Pancreas (tissue), 10 donors: ENCODE data around the gene SLC16A2. TPM values are rescaled to one million over a fixed set of nuclear protein-coding genes. Genes with fewer than 3 reads are reported as not detected.
"Not testable (repeated sequence)": the region's sequence is repeated elsewhere in the genome, so short reads cannot be mapped to it uniquely, and the experiment has no call there.

ENCODE experiments used
- ATAC-seq, 4 donors: fragments of 200-7000 bp; cut with Tn5 transposase; one replicate each; pipeline versions ENCODE4 v1.8.0 to v1.9.1; 2020; ENCODE audit warnings: mild to moderate bottlenecking in 4 of 4, moderate library complexity in 4 of 4
- DNase-seq, 6 donors: peaks; one replicate each; pipeline ENCODE4 v3.0.0-alpha.2; 2020
- FAIRE-seq: peaks from 2 replicates; lab custom pipeline; 2012; peaks lifted over from hg19 to GRCh38; lab: Jason Lieb, UNC
- H3K27ac ChIP-seq, 4 donors: fragments of 200-600 bp; sonication (generic); 1 replicate in 3 of 4; 2 replicates in 1 of 4; pipeline versions ENCODE4 v1.5.0 to v1.8.0; 2020
- H3K27me3 ChIP-seq, 4 donors: fragments of 200-600 bp; one replicate each; pipeline ENCODE4 v1.8.0; 2021
- H3K36me3 ChIP-seq, 3 donors: fragments of 200-600 bp; sonication (generic) in 1 of 3; one replicate each; pipeline versions ENCODE4 v1.5.0 to v1.8.0; 2020 to 2021
- H3K4me1 ChIP-seq, 3 donors: fragments of 200-600 bp; one replicate each; pipeline ENCODE4 v1.8.0; 2021
- H3K4me3 ChIP-seq, 4 donors: fragments of 200-600 bp; sonication (generic) in 2 of 4; one replicate each; pipeline versions ENCODE4 v1.5.0 to v1.8.0; 2020 to 2021
- H3K9me3 ChIP-seq, 4 donors: fragments of 200-600 bp; one replicate each; pipeline ENCODE4 v1.8.0; 2021
- CTCF ChIP-seq, 4 donors: fragments of 200-600 bp; sonication (generic) in 3 of 4; IDR thresholded peaks; one replicate each; pipeline versions ENCODE4 v1.5.0 to v1.8.0; 2021; ENCODE audit warnings: antibody characterized with exemption in 4 of 4
- WGBS, 2 donors: extraction: QIAGEN DNeasy Blood & Tissue Kit; methylation state at CpG; one replicate each; pipeline ENCODE4 v1.1.7; 2013; 5-methylcytosine and 5-hydroxymethylcytosine counted together
- intact Hi-C, 3 donors: fragments of 100-400 bp; cut with DNase I; formaldehyde crosslinking; loops; one replicate each; pipeline versions ENCODE4 v1.11.1 to v1.14.2; 2022
- polyA plus RNA-seq, 2 donors: library from polyadenylated mRNA; stranded (reverse); fragments of 200-250 nt; gene quantifications; one replicate each; pipeline ENCODE4 v1.2.3, GENCODE V29; 2013
- total RNA-seq, 6 donors: library from RNA; stranded (reverse); fragmentation: NEBNext Ultra II Directional in 4 of 6; extraction: Animal tissue kit (Norgen Biotek cat#: 25700) in 4 of 6; gene quantifications; one replicate each; pipeline versions ENCODE4 v1.2.1 to v1.2.4, GENCODE V29; 2021 to 2023
- donor health status: healthy with polysubstance abuse.
- donor health status: DM: no; HTN: no; CAD: no; lungs with moderate emphysema.
- donor health status: DM: no; HTN: no; CAD: no.
- donor health status: control.
- donor health status: control.
- donor health status: Bipolar disorder and iron deficiency.
- donor health status: DM: yes; HTN: yes; CAD: no.
- donor health status: DM: no; HTN: no; CAD: no.
- donor health status: DM: no; HTN: no; CAD: no.
- donor health status: DM: yes; HTN: yes; CAD: no.

Gene SLC16A2
- total and polyA plus RNA-seq, 8 donors: 2.2 to 8.4 (median 3.8) TPM

DNA sequence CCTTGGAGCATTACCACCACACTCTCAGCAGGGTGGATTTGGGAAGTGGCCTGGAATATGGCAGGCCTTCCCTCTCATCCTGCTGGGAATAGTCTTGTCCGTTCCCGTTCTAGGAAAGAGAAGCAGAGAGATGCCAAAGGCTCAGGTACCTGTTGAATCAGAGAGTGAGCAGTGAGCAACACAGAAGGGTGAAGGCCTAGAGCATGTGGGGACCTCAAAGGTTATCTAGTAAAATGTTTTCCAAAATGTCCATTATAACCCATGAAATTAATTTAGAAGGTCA is 30.8 kb downstream of the SLC16A2 start:
- FAIRE-seq (no peak), DNase-seq (no peak), ATAC-seq (no peak)
- no peak for TF ChIP-seq CTCF (IDR thresholded peaks at IDR 0.05)
- Histone ChIP-seq H3K27ac (no peak overlapping the region), H3K4me1 (no peaks in the 10 kb centered on the region), H3K36me3 (no peaks in the 10 kb centered on the region), H3K4me3 (no peak overlapping the region), H3K27me3 (peaks cover 0 to 3% (median 0%) of the 10 kb centered on the region in 4 donors), H3K9me3 (no peaks in the 10 kb centered on the region)
- WGBS, 2 donors: 76 to 92% methylated on average over 2 of the region's 2 CpGs
- intact Hi-C loops: no loop called here

DNA sequence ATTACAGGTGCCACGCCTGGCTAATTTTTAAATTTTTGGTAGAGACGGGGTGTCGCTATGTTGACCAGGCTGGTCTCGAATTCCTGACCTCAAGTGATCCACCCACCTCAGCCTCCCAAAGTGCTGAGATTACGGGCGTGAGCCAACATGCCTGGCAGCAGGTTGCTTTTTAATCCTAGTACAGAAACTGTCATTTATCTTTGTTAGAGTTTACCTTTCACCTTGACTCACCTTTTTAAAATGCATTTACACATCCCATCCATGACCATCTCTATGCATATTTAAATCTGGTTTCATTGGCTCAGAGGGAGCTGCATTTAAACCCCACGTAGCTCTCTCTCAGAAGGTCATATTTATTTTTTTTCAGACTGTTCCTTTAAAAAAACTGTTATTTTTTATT is 31.9 kb downstream of the SLC16A2 start:
- Histone ChIP-seq H3K4me3 (no peak overlapping the region), H3K36me3 (no peaks in the 10 kb centered on the region), H3K27me3 (peaks cover 0 to 3% (median 2%) of the 10 kb centered on the region in 4 donors), H3K27ac (no peak overlapping the region), H3K9me3 (no peaks in the 10 kb centered on the region), H3K4me1 (no peaks in the 10 kb centered on the region)
- FAIRE-seq: no peak
- intact Hi-C loops: no loop called here
- ATAC-seq: no peak
- no peak for TF ChIP-seq CTCF (IDR thresholded peaks at IDR 0.05)
- no peak for DNase-seq
- 80 to 89% methylated on average over 7 of the region's 7 CpGs for whole genome bisulfite sequencing, 2 donors

DNA sequence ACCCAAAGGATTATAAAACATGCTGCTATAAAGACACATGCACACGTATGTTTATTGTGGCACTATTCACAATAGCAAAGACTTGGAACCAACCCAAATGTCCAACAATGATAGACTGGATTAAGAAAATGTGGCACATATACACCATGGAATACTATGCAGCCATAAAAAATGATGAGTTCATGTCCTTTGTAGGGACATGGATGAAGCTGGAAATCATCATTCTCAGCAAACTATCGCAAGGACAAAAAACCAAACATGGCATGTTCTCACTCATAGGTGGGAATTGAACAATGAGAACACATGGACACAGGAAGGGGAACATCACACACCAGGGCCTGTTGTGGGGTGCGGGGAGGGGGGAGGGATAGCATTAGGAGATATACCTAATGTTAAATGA is 32.9 kb downstream of the SLC16A2 start:
- H3K4me1 ChIP-seq, FAIRE-seq, H3K4me3 ChIP-seq, H3K36me3 ChIP-seq, H3K9me3 ChIP-seq, DNase-seq, H3K27me3 ChIP-seq, ATAC-seq, H3K27ac ChIP-seq, intact Hi-C loops: not testable (repeated sequence)
- 77 to 95% methylated on average over 2 of the region's 3 CpGs for WGBS, 2 donors

GRCh38 chrX:74458736-74459135 is 37.4 kb downstream of the SLC16A2 start:
- Histone ChIP-seq H3K27me3 (peaks cover 0 to 4% (median 0%) of the 10 kb centered on the region in 4 donors), H3K4me1 (no peaks in the 10 kb centered on the region), H3K36me3 (no peaks in the 10 kb centered on the region), H3K4me3 (no peak overlapping the region), H3K9me3 (no peaks in the 10 kb centered on the region), H3K27ac (no peak overlapping the region)
- FAIRE-seq (peak; percentile 82), DNase-seq (no peak), ATAC-seq (peak in 3 of 4 donors; percentile 29 to 43 (median 41))
- WGBS, 2 donors: 6 to 19% methylated on average over 1 of the region's 1 CpG
- intact Hi-C loops: no loop called here
- TF ChIP-seq CTCF (IDR thresholded peaks at IDR 0.05): no peak

DNA sequence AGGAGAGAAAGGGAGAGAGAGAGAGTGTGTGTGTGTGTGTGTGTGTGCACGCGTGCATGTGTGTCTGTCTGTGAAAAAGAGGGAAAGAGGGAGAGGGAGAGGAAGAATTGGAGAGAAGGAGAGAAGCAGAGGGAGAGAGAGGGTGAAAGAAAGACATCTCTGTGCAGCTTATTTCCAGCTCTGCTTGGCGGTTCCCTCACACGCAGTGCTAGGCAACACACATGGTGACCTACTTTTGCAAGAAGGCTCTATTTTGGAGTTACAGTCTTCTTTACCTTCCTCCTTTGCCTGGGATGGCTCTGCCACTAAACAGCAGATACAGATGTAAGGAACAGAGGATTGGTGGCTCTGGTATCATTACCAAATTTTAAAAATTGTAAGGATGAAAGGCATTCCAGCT is 40.1 kb downstream of the SLC16A2 start:
- Histone ChIP-seq H3K9me3 (no peaks in the 10 kb centered on the region), H3K4me1 (no peaks in the 10 kb centered on the region), H3K27ac (no peak overlapping the region), H3K36me3 (no peaks in the 10 kb centered on the region), H3K4me3 (no peak overlapping the region), H3K27me3 (peaks cover 0 to 4% (median 0%) of the 10 kb centered on the region in 4 donors)
- no peak for ATAC-seq
- DNase-seq: no peak
- 72 to 91% methylated on average over 4 of the region's 4 CpGs for WGBS, 2 donors
- FAIRE-seq: no peak
- intact Hi-C loops: no loop called here
- no peak for TF ChIP-seq CTCF (IDR thresholded peaks at IDR 0.05)

DNA sequence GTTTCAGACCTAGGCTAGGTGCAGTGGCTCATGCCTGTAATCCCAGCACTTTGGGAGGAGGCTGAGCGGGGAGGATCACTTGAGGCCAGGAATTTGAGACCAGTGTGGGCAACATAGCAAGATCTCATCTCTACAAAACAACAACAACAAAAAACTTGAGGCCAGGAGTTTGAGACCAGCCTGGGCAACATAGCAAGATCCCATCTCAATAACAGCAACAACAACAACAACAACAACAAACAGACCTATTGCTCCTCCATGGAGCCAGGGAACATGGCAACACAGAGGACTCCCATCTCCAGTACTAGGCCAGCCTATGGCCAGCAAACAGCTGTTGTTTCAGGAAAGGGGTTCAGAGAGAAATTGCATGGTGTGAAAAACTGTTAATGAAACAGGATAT is 43.4 kb downstream of the SLC16A2 start:
- DNase-seq: no peak
- intact Hi-C loops: no loop called here
- no peaks in the 10 kb centered on the region for H3K9me3 ChIP-seq
- WGBS, 2 donors: 80 to 96% methylated on average over 1 of the region's 1 CpG
- FAIRE-seq: no peak
- no peak overlapping the region for H3K27ac ChIP-seq
- H3K4me3 ChIP-seq: no peak overlapping the region
- H3K4me1 ChIP-seq: no peaks in the 10 kb centered on the region
- no peak for ATAC-seq
- no peaks in the 10 kb centered on the region for H3K27me3 ChIP-seq
- no peaks in the 10 kb centered on the region for H3K36me3 ChIP-seq
- no peak for TF ChIP-seq CTCF (IDR thresholded peaks at IDR 0.05)
